Dermis blood vessel endothelial cell (primary cell): ENCODE measurements around the gene DPF1. TPM values are rescaled to one million over a fixed set of nuclear protein-coding genes. Genes with fewer than 3 reads are reported as not detected.

ENCODE experiments used
- DNase-seq: peaks from one replicate; pipeline ENCODE4 v3.0.0; 2010
- total RNA-seq: library from RNA; depleted of rRNA; stranded (reverse); fragments of >200 nt; gene quantifications from 2 replicates; pipeline ENCODE4 v1.2.3, GENCODE V29; 2014

Gene DPF1
- total RNA-seq, 1 donor from 2014 or later: 0.34 TPM

GRCh38 chr19:38218204-38218603 lies 5.8 kb downstream of the DPF1 start:
- no peak for DNase-seq

GRCh38 chr19:38216785-38217641 lies 7.0 kb downstream of the DPF1 start:
- DNase-seq: no peak

- DNase-seq: peak; percentile 23
These were observed 10.0 kb downstream of the DPF1 start for GRCh38 chr19:38213911-38214625.

GRCh38 chr19:38213469-38213868 lies 10.6 kb downstream of the DPF1 start:
- no peak for DNase-seq

GRCh38 chr19:38211766-38212165 lies 12.3 kb downstream of the DPF1 start:
- no peak for DNase-seq

GRCh38 chr19:38211151-38211591 lies 12.9 kb downstream of the DPF1 start:
- DNase-seq: no peak

- no peak for DNase-seq
These were observed 13.5 kb downstream of the DPF1 start for GRCh38 chr19:38210458-38210987.

- DNase-seq: peak; percentile 59
These were observed 14.2 kb downstream of the DPF1 start for GRCh38 chr19:38209671-38210457.

- DNase-seq: no peak
These were observed 14.9 kb downstream of the DPF1 start for GRCh38 chr19:38209152-38209551.

GRCh38 chr19:38208571-38208970 lies 15.5 kb downstream of the DPF1 start:
- DNase-seq: no peak

- DNase-seq: no peak
These were observed 16.5 kb downstream of the DPF1 start for GRCh38 chr19:38207543-38207942.

GRCh38 chr19:38206928-38207327 lies 17.1 kb downstream of the DPF1 start:
- no peak for DNase-seq

- no peak for DNase-seq
These were observed 17.8 kb downstream of the DPF1 start for GRCh38 chr19:38206006-38206745.

- no peak for DNase-seq
These were observed 19.3 kb downstream of the DPF1 start for GRCh38 chr19:38204728-38205127.

GRCh38 chr19:38204096-38204495 lies 19.9 kb downstream of the DPF1 start:
- no peak for DNase-seq

GRCh38 chr19:38203197-38203596 lies 20.8 kb downstream of the DPF1 start:
- no peak for DNase-seq

GRCh38 chr19:38202504-38202903 lies 21.5 kb downstream of the DPF1 start:
- DNase-seq: no peak

GRCh38 chr19:38201731-38202130 lies 22.3 kb downstream of the DPF1 start:
- DNase-seq: no peak

- no peak for DNase-seq
These were observed 24.7 kb downstream of the DPF1 start for GRCh38 chr19:38199340-38199739.

GRCh38 chr19:38197937-38198704 lies 25.9 kb downstream of the DPF1 start:
- no peak for DNase-seq

- DNase-seq: no peak
These were observed 26.9 kb downstream of the DPF1 start for GRCh38 chr19:38196948-38197656.
